Urinary bladder (tissue), 4 donors: Measurements from ENCODE around the gene GPHN. TPM values are rescaled to one million over a fixed set of nuclear protein-coding genes. Genes with fewer than 3 reads are reported as not detected.
"Not testable (repeated sequence)": the region's sequence is repeated elsewhere in the genome, so short reads cannot be mapped to it uniquely, and the experiment has no call there.

Experiments
- DNase-seq: peaks from one replicate; pipeline ENCODE4 v3.0.0-alpha.2; 2015; ENCODE audit errors: extremely low spot score
- H3K27ac ChIP-seq: one replicate; pipeline ENCODE4 v1.5.1; 2013; ENCODE audit warnings: low read depth, mild to moderate bottlenecking, moderate library complexity
- H3K36me3 ChIP-seq: one replicate; pipeline ENCODE4 v1.6.1; 2013; ENCODE audit warnings: mild to moderate bottlenecking, moderate library complexity; ENCODE audit not compliant: insufficient read depth
- H3K4me1 ChIP-seq: one replicate; pipeline ENCODE4 v1.6.1; 2013; ENCODE audit warnings: mild to moderate bottlenecking, moderate library complexity; ENCODE audit not compliant: insufficient read depth
- H3K4me3 ChIP-seq: one replicate; pipeline ENCODE4 v1.5.1; 2013; ENCODE audit warnings: low read depth, low read length
- WGBS: extraction: QIAGEN DNeasy Blood & Tissue Kit; methylation state at CpG from one replicate; pipeline ENCODE4 v1.1.7; 2013; 5-methylcytosine and 5-hydroxymethylcytosine counted together
- polyA plus RNA-seq: library from polyadenylated mRNA; stranded (reverse); fragments of 200-250 nt; gene quantifications from one replicate; pipeline ENCODE4 v1.2.3, GENCODE V29; 2013
- total RNA-seq: library from RNA; depleted of rRNA; stranded (reverse); fragments of >200 nt; gene quantifications from one replicate; pipeline ENCODE4 v1.2.3, GENCODE V29; 2014
- donor health status: healthy with polysubstance abuse.
- donor health status: healthy.

Gene GPHN
- total and polyA plus RNA-seq, 2 donors, result 14.6 to 18.1 TPM

- Histone ChIP-seq H3K36me3 (no peaks in the 10 kb centered on the region), H3K4me3 (no peak overlapping the region), H3K4me1 (no peaks in the 10 kb centered on the region), H3K27ac (no peak overlapping the region)
- DNase-seq, result no peak
- 71% methylated on average over 3 of the region's 3 CpGs for WGBS
These were observed 17.5 kb upstream of the GPHN start for GRCh38 chr14:66490143-66491111.

- Histone ChIP-seq H3K27ac (no peak overlapping the region), H3K36me3 (no peaks in the 10 kb centered on the region), H3K4me1 (no peaks in the 10 kb centered on the region), H3K4me3 (no peak overlapping the region)
- DNase-seq, result no peak
These were observed 14.2 kb upstream of the GPHN start for GRCh38 chr14:66493750-66494149.

DNA sequence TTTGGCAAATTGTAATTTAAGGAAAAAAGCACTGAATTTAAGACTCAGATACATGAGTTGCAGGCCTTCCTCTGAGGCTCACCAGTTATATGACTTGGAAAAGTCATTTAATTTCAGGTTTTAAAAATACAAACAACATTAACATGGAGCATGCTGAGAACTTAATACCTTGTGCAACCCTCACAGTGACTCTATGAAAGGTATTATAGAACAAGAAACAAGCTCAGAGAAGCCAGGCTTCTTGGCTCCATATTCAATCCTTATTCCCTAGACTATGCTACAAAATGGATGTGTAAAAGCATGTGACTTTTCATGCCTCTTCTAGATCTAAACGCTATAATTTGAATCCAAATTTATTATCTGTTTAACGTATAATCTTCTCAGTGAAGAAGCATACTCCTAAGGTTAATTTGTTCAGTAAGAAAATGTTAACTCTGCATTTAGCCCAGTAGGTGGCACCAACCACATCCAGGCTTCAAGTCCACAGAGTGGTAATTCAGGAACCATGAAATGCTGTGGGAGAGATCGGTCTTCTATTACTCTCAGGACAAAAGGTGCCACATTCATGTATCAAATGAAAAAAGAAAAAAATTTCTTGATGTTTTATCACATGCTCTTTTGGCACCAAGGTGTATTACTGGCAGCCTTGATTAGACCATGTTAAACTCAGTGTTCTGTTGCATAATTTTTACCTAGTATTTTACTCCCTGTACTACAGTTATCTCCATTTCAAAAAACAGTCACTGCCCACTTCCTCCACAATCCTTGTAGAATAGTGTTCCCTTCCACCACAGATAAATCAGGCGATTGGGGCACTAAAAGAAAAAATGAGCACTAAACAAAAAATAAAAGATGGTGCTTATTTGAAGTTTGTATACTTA lies 12.5 kb upstream of the GPHN start:
- H3K4me3 ChIP-seq, result no peak overlapping the region
- 3% methylated on average over 4 of the region's 4 CpGs for WGBS
- H3K4me1 ChIP-seq, result no peaks in the 10 kb centered on the region
- no peaks in the 10 kb centered on the region for H3K36me3 ChIP-seq
- DNase-seq, result peak; percentile 43
- H3K27ac ChIP-seq, result no peak overlapping the region

DNA sequence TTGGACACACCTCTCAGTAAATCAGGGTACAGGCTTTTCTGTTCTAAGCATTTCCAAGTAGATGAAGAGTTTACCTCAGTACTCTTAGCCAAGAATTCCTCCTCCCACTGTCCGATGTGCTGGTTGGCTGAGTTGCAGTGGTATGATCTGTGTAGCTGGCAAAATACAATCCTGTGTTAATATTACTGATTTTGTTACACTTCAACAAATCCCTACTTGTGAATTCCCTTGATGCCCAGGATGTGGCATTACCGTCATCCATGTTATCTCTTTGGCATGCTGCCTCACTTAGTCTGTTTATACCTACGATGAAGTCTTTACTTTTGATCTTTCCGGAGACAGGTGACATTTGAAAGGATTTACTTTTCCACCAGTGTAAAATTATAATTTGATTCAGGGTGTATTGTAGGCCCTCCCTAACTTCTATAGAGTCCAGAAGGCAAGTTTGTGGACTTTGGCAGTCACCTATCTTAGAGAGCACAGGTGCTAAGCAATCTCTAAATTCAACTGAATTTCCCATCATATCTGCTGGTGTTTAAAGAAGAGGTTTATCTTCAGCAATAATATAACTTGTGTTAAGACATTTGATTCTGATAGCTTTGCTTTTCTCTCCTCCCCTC lies 11.6 kb upstream of the GPHN start:
- Histone ChIP-seq H3K4me3 (no peak overlapping the region), H3K4me1 (no peaks in the 10 kb centered on the region), H3K36me3 (no peaks in the 10 kb centered on the region), H3K27ac (no peak overlapping the region)
- WGBS, result 42% methylated on average over 4 of the region's 4 CpGs
- DNase-seq, result no peak

- Histone ChIP-seq H3K36me3 (no peaks in the 10 kb centered on the region), H3K27ac (no peak overlapping the region), H3K4me3 (no peak overlapping the region), H3K4me1 (no peaks in the 10 kb centered on the region)
- WGBS, result 62% methylated on average over 2 of the region's 2 CpGs
- DNase-seq, result no peak
These were observed 11.0 kb upstream of the GPHN start for GRCh38 chr14:66496911-66497310.

DNA sequence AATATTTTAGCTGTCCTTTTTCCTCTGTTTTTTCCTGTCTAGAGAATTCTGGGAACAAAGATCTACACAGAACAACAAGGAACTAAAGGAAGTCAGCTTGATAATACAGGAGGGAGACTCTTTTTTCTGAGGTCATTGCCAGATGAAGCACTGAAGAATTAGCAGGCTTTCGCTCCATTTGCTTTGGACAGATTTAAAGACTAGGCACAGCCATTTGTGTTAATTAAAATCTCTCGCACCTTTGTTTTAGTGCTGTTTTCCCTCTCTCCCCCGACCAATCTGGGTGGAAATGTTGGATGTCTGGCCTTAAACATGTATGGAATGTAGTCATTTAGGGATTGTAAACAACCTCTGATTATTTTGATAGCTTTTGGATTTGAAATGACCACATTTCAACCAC lies 9.6 kb upstream of the GPHN start:
- H3K4me3 ChIP-seq, result no peak overlapping the region
- H3K27ac ChIP-seq, result no peak overlapping the region
- no peaks in the 10 kb centered on the region for H3K36me3 ChIP-seq
- WGBS, result 60% methylated on average over 3 of the region's 3 CpGs
- H3K4me1 ChIP-seq, result no peaks in the 10 kb centered on the region
- DNase-seq, result no peak

DNA sequence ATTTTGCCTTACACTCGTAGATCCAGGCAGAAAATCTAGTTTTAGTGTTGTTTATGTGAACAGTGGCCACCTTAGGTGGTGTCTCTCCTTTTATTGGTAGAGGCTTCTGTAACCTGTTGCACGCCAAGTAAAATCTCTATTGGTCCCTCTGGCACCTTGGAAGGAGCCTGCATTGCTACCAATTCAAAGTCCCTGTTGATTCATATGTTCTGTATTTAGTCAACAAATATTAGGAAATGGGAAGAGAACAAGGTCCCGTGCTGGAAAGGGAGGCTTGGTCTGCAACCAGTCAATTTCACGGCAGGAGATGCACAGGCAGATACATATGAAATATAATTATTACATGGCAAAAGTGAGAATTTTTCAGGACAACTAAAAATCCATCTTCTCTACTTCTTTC lies 6.4 kb upstream of the GPHN start:
- Histone ChIP-seq H3K4me3 (no peak overlapping the region), H3K36me3 (no peaks in the 10 kb centered on the region), H3K27ac (no peak overlapping the region), H3K4me1 (no peaks in the 10 kb centered on the region)
- DNase-seq, result no peak
- 55% methylated on average over 4 of the region's 4 CpGs for WGBS

DNA sequence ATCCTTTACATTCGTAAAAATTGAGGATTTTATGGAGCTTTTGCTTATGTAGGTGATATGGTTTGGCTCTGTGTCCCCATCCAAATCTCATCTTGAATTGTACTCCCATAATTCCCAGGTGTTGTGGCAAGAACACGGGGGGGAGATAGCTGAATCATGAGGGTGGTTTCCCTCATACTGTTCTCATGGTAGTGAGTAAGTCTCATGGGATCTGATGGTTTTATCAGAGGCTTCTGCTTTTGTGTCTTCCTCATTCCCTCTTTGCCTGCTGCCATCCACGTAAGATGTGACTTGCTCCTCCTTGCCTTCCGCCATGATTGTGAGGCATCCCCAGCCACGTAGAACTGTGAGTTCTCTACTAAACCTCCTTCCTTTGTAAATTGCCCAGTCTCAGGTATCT lies 5.1 kb upstream of the GPHN start:
- not testable (repeated sequence) for H3K27ac ChIP-seq

GRCh38 chr14:66503532-66503931 lies 4.4 kb upstream of the GPHN start:
- Histone ChIP-seq H3K4me3 (no peak overlapping the region), H3K36me3 (no peaks in the 10 kb centered on the region), H3K4me1 (no peaks in the 10 kb centered on the region), H3K27ac (no peak overlapping the region)
- 64% methylated on average over 1 of the region's 1 CpG for WGBS
- no peak for DNase-seq

More for the DNA sequence above, 5.1 kb upstream of the GPHN start:
- WGBS, result 92% methylated on average over 5 of the region's 5 CpGs
- not testable (repeated sequence) for H3K4me1 ChIP-seq, H3K36me3 ChIP-seq, H3K4me3 ChIP-seq, DNase-seq

GRCh38 chr14:66507181-66507721 lies 696 bp upstream of the GPHN start:
- peak overlapping the region; percentile 12 for H3K27ac ChIP-seq
- H3K4me1 ChIP-seq, result no peaks in the 10 kb centered on the region
- H3K4me3 ChIP-seq, result peak overlapping the region; percentile 87
- 2% methylated on average over 23 of the region's 23 CpGs for WGBS
- DNase-seq, result no peak
- no peaks in the 10 kb centered on the region for H3K36me3 ChIP-seq

DNA sequence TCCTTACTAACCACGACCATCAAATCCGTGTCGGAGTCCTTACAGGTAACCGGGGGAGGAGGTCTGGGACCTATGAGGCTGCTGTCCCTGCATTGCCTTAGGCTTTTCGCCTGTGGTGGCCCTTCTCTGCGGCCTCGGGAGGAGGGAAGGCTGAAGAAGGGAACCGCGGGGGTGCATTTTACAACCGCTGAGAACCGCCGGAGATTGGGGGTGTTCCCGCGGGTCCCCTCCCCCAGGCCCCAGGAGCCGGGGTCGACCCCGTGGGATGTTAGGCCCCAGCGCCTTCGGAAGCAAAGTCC lies 549 bp downstream of the GPHN start:
- H3K4me1 ChIP-seq, result no peaks in the 10 kb centered on the region
- WGBS, result under 1% methylated on average over 19 of the region's 19 CpGs
- peak overlapping the region; percentile 87 for H3K4me3 ChIP-seq
- no peaks in the 10 kb centered on the region for H3K36me3 ChIP-seq
- no peak for DNase-seq
- peak overlapping the region; percentile 85 for H3K27ac ChIP-seq

DNA sequence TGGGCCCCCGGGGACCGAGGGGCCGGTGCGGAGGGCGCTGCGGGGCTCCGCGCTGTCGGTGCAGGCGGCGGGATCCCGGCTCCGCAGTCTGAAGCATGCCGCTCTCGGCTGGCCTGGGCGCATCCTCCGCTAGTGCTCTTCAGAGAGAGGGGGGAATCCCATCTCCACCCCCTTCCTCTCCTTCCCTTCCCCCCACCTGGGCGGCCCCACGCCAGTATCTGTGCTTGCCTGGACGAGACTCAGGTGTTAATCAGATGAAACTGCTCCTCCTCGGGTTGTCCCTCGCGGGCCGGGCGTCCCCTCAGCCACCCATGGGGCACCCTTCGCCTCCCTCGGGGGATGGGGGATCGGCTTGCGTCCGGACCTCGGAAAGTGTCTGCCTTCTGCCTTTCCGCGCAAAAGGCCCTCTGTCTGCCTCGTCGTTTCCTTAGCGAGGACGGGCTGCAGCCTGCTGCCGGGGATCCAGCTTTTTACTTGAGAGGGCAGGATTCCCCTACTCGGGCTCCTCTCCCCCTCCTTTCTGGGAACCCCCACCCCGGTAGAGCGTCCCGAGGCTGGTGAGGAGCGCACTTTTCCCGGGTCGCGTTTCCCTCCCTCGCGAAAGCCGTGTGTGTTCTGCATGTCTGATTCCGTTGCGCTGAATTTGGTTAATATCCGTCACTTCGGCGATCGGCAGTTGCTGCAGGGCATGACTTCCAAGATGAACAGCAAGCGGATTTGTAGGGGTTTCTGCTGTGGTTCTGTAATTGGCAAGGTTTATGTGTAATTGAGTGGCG lies 1.1 kb downstream of the GPHN start:
- H3K27ac ChIP-seq, result peak overlapping the region; percentile 85
- no peaks in the 10 kb centered on the region for H3K36me3 ChIP-seq
- peak overlapping the region; percentile 87 for H3K4me3 ChIP-seq
- DNase-seq, result no peak
- under 1% methylated on average over 57 of the region's 57 CpGs for WGBS
- no peaks in the 10 kb centered on the region for H3K4me1 ChIP-seq

DNA sequence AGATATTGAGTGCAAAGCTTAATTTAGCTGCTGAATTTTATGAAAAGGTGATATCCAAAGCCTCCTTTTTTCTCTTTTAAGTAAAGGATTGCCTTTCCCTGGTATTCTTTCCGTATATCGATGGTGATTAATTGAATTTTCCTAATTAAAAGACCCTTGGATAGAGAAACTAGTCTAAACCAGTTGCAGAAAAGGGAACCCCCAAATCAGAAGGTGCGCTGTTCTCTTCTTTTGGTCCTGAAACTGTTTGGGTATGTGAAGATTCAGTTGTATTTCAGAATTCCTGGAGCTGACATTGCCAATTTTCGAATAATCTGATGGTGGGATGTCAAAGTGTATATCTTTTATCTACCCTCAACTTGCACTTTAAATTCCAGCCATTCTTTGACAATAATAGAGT lies 1.9 kb downstream of the GPHN start:
- Histone ChIP-seq H3K4me1 (no peaks in the 10 kb centered on the region), H3K27ac (no peak overlapping the region), H3K36me3 (no peaks in the 10 kb centered on the region), H3K4me3 (peak overlapping the region; percentile 87)
- WGBS, result 53% methylated on average over 4 of the region's 4 CpGs
- DNase-seq, result no peak
